Measurements from ENCODE around the gene SLC2A9.

GRCh38 chr4:9816285-9816684, 205.0 kb downstream of the SLC2A9 start:
- TF ChIP-seq CTCF (conservative IDR thresholded peaks at IDR 0.05; ENCODE audit: low read length): no peak
- TF ChIP-seq EZH2phosphoT487 (IDR thresholded peaks at IDR 0.05; ENCODE audit: borderline replicate concordance): no peak

Measured in Loucy (cell line).